GM12878 (cell line): ENCODE measurements around the gene ITGAL. TPM values are rescaled to one million over a fixed set of nuclear protein-coding genes. Genes with fewer than 3 reads are reported as not detected.

Experiments
- ATF7 ChIP-seq: fragments of 450-650 bp; IDR thresholded peaks from 2 replicates; pipeline ENCODE4 v1.6.1; 2016; ENCODE audit warnings: low read depth, mild to moderate bottlenecking
- CHD1 ChIP-seq: IDR thresholded peaks from 2 replicates; pipeline ENCODE4 v1.6.1; 2012; ENCODE audit warnings: low read depth, low read length, improper control_type of control experiment
- GATAD2B ChIP-seq: fragments of 450-650 bp; conservative IDR thresholded peaks from 2 replicates; pipeline ENCODE4 v1.6.1; 2017; ENCODE audit warnings: low read depth, mild to moderate bottlenecking, moderate library complexity
- HCFC1 ChIP-seq: fragments of 150-350 bp; IDR thresholded peaks from 2 replicates; pipeline ENCODE4 v1.6.1; 2014; ENCODE audit warnings: low read length
- IRF4 ChIP-seq: IDR thresholded peaks from 2 replicates; pipeline ENCODE4 v1.6.1; 2011; ENCODE audit warnings: low read depth, low read length
- NFIC ChIP-seq: IDR thresholded peaks from 2 replicates; pipeline ENCODE4 v1.6.1; 2012; ENCODE audit warnings: low read depth, mild to moderate bottlenecking, inconsistent platforms, low read length, moderate library complexity
- NR2C2 ChIP-seq: IDR thresholded peaks from 2 replicates; pipeline ENCODE4 v1.6.1; 2011; ENCODE audit warnings: borderline replicate concordance, low read depth; ENCODE audit not compliant: control insufficient read depth, insufficient read length
- RAD21 ChIP-seq: IDR thresholded peaks from 2 replicates; pipeline ENCODE4 v1.6.1; 2011; ENCODE audit warnings: mild to moderate bottlenecking, low read depth, low read length, moderate library complexity; ENCODE audit not compliant: insufficient read depth
- RBBP5 ChIP-seq: fragments of 200-600 bp; sonication (generic); conservative IDR thresholded peaks from 2 replicates; pipeline ENCODE4 v1.6.1; 2016
- RCOR1 ChIP-seq: conservative IDR thresholded peaks from 2 replicates; pipeline ENCODE4 v1.6.1; 2012; ENCODE audit warnings: low read depth, low read length, improper control_type of control experiment
- SP1 ChIP-seq: IDR thresholded peaks from one replicate; pipeline ENCODE4 v1.6.1; 2011; ENCODE audit warnings: low read depth, low read length
- SREBF2 ChIP-seq: IDR thresholded peaks from 2 replicates; pipeline ENCODE4 v1.6.1; 2012; ENCODE audit warnings: mild to moderate bottlenecking, low read length
- TBL1XR1 ChIP-seq: IDR thresholded peaks from 2 replicates; pipeline ENCODE4 v1.6.1; 2012; ENCODE audit warnings: low read depth, low read length, improper control_type of control experiment
- TCF3 ChIP-seq: IDR thresholded peaks from 2 replicates; pipeline ENCODE4 v1.6.1; 2012; ENCODE audit warnings: low read depth, mild to moderate bottlenecking, low read length, borderline replicate concordance; ENCODE audit not compliant: insufficient read depth
- ZBED1 ChIP-seq: IDR thresholded peaks from 2 replicates; pipeline ENCODE4 v1.6.1; 2016; ENCODE audit warnings: borderline replicate concordance
- ZNF687 ChIP-seq: fragments of 450-650 bp; IDR thresholded peaks from 2 replicates; pipeline ENCODE4 v1.6.1; 2017; ENCODE audit warnings: mild to moderate bottlenecking, moderate library complexity
- polyA plus RNA-seq, 11 experiments: library from polyadenylated mRNA; depleted of rRNA in 4 of 11; unstranded in 6 of 11; stranded (reverse) in 5 of 11; fragments of >200 nt; fragmentation: Nextera tagmentation in 4 of 11; fragmentation: Illumina TruSeq in 1 of 11; extraction: Ambion mirVana in 4 of 11; extraction: Trizol in 1 of 11; gene quantifications; 1 replicate in 1 of 11; 2 replicates in 10 of 11; pipeline versions ENCODE4 v1.2.1 to v1.2.3, GENCODE V29; 2011 to 2016; ENCODE audit warnings: inconsistent platforms in 2 of 11, missing spikeins in 2 of 11, low read depth in 1 of 11
- total RNA-seq, 4 experiments: library from RNA; depleted of rRNA in 3 of 4; stranded (reverse); fragments of >200 nt in 3 of 4; fragmentation: Illumina TruSeq in 1 of 4; extraction: Trizol in 1 of 4; gene quantifications; 2 replicates each; pipeline versions ENCODE4 v1.2.1 to v1.2.3, GENCODE V29; 2013 to 2021
- TF ChIP-seq, protein P1 (sequence below): fragments of 450-650 bp; formaldehyde crosslinking; IDR thresholded peaks from 2 replicates; pipeline ENCODE4 v1.4.0; 2020; ENCODE audit warnings: mild to moderate bottlenecking, moderate library complexity
- TF ChIP-seq, protein P2 (sequence below): IDR thresholded peaks from 2 replicates; pipeline ENCODE4 v1.6.1; 2012; ENCODE audit warnings: low read depth, low read length, improper control_type of control experiment
- TF ChIP-seq, protein P3 (sequence below): fragments of 450-650 bp; IDR thresholded peaks from 2 replicates; pipeline ENCODE4 v1.6.1; 2017; ENCODE audit warnings: borderline replicate concordance

ITGAL gene
- total and polyA plus RNA-seq, 10 of the 15 experiments (the other 5 are each of a cell fraction or from before 2014, with no cell fraction given) = 10.7 to 170 (median 96.9) TPM

DNA sequence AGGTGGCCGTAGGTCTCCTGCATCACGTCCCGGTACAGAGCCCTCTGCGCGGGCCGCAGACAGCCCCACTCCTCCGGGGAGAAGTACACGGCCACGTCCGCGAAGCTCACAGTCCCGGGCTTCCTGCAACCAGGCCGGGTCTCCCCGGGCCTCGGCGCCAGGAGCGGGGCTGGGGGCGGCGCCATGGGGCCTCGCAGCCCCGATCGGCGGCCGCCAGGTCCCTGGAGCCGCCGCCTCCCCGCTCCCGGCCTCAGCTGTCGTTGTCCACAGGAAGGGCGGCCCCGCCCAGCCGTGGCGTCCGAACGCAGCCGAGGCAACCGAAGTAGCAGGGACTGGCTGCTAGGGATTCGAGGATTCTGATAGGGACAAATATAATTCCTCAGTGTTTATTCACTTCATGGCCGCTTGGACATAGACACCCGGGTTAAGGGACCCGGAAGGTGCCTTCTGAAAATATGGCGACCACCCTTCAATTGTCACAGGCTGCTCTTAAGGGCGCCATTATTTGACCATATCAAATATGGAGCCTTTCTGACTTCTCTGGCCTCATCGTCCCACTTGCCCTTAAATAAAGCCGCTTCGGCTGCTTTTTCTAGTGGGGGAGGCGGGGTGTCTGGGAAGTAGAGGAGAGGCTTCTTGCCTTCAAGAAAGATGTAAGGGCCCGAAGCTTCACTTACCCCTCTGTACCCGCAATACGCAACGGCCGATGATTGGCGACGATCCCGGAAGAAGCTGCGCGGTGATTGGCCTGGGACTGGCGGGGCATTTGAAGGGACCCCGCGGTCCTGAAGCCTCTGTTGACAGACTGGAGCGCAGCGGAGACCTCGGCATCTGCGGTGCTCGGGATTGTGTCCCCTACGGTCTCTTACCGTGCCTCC, 99.1 kb downstream of the ITGAL start, which contains the start of gene ZNF688 (continued):
- TF ChIP-seq SP1 (peak; percentile 96), RAD21 (no peak), HCFC1 (peak; percentile 88), ZBED1 (no peak), ATF7 (peak; percentile 64; the same call in 1 of the 2 replicates), TCF3 (no peak), TBL1XR1 (0 out of 2 replicates have a peak, but pooled peaks have one; percentile 17), CHD1 (peak; percentile 64; the same call in 1 of the 2 replicates), NFIC (no peak; the same call in 1 of the 2 replicates), ZNF687 (peak; percentile 57), NR2C2 (no peak), RBBP5 (no peak), SREBF2 (no peak), GATAD2B (peak; percentile 68; the same call in 1 of the 2 replicates), RCOR1 (0 out of 2 replicates have a peak, but pooled peaks have one; percentile 48), IRF4 (no peak)
- TF ChIP-seq, protein P1, sequence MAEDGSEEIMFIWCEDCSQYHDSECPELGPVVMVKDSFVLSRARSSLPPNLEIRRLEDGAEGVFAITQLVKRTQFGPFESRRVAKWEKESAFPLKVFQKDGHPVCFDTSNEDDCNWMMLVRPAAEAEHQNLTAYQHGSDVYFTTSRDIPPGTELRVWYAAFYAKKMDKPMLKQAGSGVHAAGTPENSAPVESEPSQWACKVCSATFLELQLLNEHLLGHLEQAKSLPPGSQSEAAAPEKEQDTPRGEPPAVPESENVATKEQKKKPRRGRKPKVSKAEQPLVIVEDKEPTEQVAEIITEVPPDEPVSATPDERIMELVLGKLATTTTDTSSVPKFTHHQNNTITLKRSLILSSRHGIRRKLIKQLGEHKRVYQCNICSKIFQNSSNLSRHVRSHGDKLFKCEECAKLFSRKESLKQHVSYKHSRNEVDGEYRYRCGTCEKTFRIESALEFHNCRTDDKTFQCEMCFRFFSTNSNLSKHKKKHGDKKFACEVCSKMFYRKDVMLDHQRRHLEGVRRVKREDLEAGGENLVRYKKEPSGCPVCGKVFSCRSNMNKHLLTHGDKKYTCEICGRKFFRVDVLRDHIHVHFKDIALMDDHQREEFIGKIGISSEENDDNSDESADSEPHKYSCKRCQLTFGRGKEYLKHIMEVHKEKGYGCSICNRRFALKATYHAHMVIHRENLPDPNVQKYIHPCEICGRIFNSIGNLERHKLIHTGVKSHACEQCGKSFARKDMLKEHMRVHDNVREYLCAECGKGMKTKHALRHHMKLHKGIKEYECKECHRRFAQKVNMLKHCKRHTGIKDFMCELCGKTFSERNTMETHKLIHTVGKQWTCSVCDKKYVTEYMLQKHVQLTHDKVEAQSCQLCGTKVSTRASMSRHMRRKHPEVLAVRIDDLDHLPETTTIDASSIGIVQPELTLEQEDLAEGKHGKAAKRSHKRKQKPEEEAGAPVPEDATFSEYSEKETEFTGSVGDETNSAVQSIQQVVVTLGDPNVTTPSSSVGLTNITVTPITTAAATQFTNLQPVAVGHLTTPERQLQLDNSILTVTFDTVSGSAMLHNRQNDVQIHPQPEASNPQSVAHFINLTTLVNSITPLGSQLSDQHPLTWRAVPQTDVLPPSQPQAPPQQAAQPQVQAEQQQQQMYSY = no peak
- TF ChIP-seq, protein P2, sequence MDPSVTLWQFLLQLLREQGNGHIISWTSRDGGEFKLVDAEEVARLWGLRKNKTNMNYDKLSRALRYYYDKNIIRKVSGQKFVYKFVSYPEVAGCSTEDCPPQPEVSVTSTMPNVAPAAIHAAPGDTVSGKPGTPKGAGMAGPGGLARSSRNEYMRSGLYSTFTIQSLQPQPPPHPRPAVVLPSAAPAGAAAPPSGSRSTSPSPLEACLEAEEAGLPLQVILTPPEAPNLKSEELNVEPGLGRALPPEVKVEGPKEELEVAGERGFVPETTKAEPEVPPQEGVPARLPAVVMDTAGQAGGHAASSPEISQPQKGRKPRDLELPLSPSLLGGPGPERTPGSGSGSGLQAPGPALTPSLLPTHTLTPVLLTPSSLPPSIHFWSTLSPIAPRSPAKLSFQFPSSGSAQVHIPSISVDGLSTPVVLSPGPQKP = 0 out of 2 replicates have a peak, but pooled peaks have one; percentile 29
- TF ChIP-seq, protein P3, sequence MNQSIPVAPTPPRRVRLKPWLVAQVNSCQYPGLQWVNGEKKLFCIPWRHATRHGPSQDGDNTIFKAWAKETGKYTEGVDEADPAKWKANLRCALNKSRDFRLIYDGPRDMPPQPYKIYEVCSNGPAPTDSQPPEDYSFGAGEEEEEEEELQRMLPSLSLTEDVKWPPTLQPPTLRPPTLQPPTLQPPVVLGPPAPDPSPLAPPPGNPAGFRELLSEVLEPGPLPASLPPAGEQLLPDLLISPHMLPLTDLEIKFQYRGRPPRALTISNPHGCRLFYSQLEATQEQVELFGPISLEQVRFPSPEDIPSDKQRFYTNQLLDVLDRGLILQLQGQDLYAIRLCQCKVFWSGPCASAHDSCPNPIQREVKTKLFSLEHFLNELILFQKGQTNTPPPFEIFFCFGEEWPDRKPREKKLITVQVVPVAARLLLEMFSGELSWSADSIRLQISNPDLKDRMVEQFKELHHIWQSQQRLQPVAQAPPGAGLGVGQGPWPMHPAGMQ = no peak
